Measurements from ENCODE around the gene LRP5.

Gene LRP5

GRCh38 chr11:68300076-68300830 lies 12.1 kb upstream of the LRP5 start:
- H3K4me2 ChIP-seq (ENCODE audit: low read length) = no peak overlapping the region

GRCh38 chr11:68302256-68302655 lies 10.1 kb upstream of the LRP5 start:
- Histone ChIP-seq H3K4me3 (ENCODE audit: low read length) (no peak overlapping the region), H3K9me3 (replicated peaks; ENCODE audit: low read length) (no peaks in the 10 kb centered on the region), H3K4me2 (ENCODE audit: low read length) (no peak overlapping the region), H3K36me3 (ENCODE audit: insufficient read depth, low read length) (no peaks in the 10 kb centered on the region), H3K4me1 (ENCODE audit: control insufficient read depth, insufficient read depth, low read length) (peaks cover 4% of the 10 kb centered on the region), H3K27me3 (ENCODE audit: control insufficient read depth, insufficient read depth, low read length) (no peaks in the 10 kb centered on the region), H3K9ac (ENCODE audit: low read depth, low read length) (no peak overlapping the region)

More at GRCh38 chr11:68300076-68300830, 12.1 kb upstream of the LRP5 start:
- Histone ChIP-seq H3K9me3 (replicated peaks; ENCODE audit: low read length) (no peaks in the 10 kb centered on the region), H3K27me3 (ENCODE audit: control insufficient read depth, insufficient read depth, low read length) (no peaks in the 10 kb centered on the region), H3K36me3 (ENCODE audit: insufficient read depth, low read length) (no peaks in the 10 kb centered on the region), H3K4me3 (ENCODE audit: low read length) (no peak overlapping the region), H3K4me1 (ENCODE audit: control insufficient read depth, insufficient read depth, low read length) (peaks cover 4% of the 10 kb centered on the region), H3K9ac (ENCODE audit: low read depth, low read length) (no peak overlapping the region)

- Histone ChIP-seq H3K4me2 (ENCODE audit: low read length) (no peak overlapping the region), H3K9me3 (replicated peaks; ENCODE audit: low read length) (no peaks in the 10 kb centered on the region), H3K36me3 (ENCODE audit: insufficient read depth, low read length) (no peaks in the 10 kb centered on the region), H3K27me3 (ENCODE audit: control insufficient read depth, insufficient read depth, low read length) (no peaks in the 10 kb centered on the region), H3K4me1 (ENCODE audit: control insufficient read depth, insufficient read depth, low read length) (no peaks in the 10 kb centered on the region), H3K4me3 (ENCODE audit: low read length) (no peak overlapping the region), H3K9ac (ENCODE audit: low read depth, low read length) (no peak overlapping the region)
Observed at GRCh38 chr11:68302670-68303069, 9.7 kb upstream of the LRP5 start.

GRCh38 chr11:68303083-68303482 lies 9.3 kb upstream of the LRP5 start:
- Histone ChIP-seq H3K36me3 (ENCODE audit: insufficient read depth, low read length) (no peaks in the 10 kb centered on the region), H3K4me3 (ENCODE audit: low read length) (no peak overlapping the region), H3K4me2 (ENCODE audit: low read length) (no peak overlapping the region), H3K9ac (ENCODE audit: low read depth, low read length) (no peak overlapping the region), H3K27me3 (ENCODE audit: control insufficient read depth, insufficient read depth, low read length) (no peaks in the 10 kb centered on the region), H3K4me1 (ENCODE audit: control insufficient read depth, insufficient read depth, low read length) (no peaks in the 10 kb centered on the region), H3K9me3 (replicated peaks; ENCODE audit: low read length) (no peaks in the 10 kb centered on the region)

GRCh38 chr11:68303982-68304780 lies 8.2 kb upstream of the LRP5 start:
- Histone ChIP-seq H3K27me3 (ENCODE audit: control insufficient read depth, insufficient read depth, low read length) (no peaks in the 10 kb centered on the region), H3K9me3 (replicated peaks; ENCODE audit: low read length) (no peaks in the 10 kb centered on the region), H3K9ac (ENCODE audit: low read depth, low read length) (no peak overlapping the region), H3K4me3 (ENCODE audit: low read length) (no peak overlapping the region), H3K36me3 (ENCODE audit: insufficient read depth, low read length) (no peaks in the 10 kb centered on the region), H3K4me2 (ENCODE audit: low read length) (no peak overlapping the region), H3K4me1 (ENCODE audit: control insufficient read depth, insufficient read depth, low read length) (no peaks in the 10 kb centered on the region)

GRCh38 chr11:68306636-68307035 lies 5.8 kb upstream of the LRP5 start:
- Histone ChIP-seq H3K4me2 (ENCODE audit: low read length) (no peak overlapping the region), H3K9me3 (replicated peaks; ENCODE audit: low read length) (no peaks in the 10 kb centered on the region), H3K4me3 (ENCODE audit: low read length) (no peak overlapping the region), H3K9ac (ENCODE audit: low read depth, low read length) (no peak overlapping the region), H3K4me1 (ENCODE audit: control insufficient read depth, insufficient read depth, low read length) (no peaks in the 10 kb centered on the region), H3K27me3 (ENCODE audit: control insufficient read depth, insufficient read depth, low read length) (no peaks in the 10 kb centered on the region), H3K36me3 (ENCODE audit: insufficient read depth, low read length) (no peaks in the 10 kb centered on the region)

GRCh38 chr11:68308068-68308467 lies 4.3 kb upstream of the LRP5 start:
- Histone ChIP-seq H3K9ac (ENCODE audit: low read depth, low read length) (no peak overlapping the region), H3K9me3 (replicated peaks; ENCODE audit: low read length) (no peaks in the 10 kb centered on the region), H3K4me2 (ENCODE audit: low read length) (no peak overlapping the region), H3K4me3 (ENCODE audit: low read length) (no peak overlapping the region), H3K36me3 (ENCODE audit: insufficient read depth, low read length) (no peaks in the 10 kb centered on the region), H3K27me3 (ENCODE audit: control insufficient read depth, insufficient read depth, low read length) (no peaks in the 10 kb centered on the region), H3K4me1 (ENCODE audit: control insufficient read depth, insufficient read depth, low read length) (no peaks in the 10 kb centered on the region)

- Histone ChIP-seq H3K4me2 (ENCODE audit: low read length) (no peak overlapping the region), H3K9ac (ENCODE audit: low read depth, low read length) (no peak overlapping the region), H3K36me3 (ENCODE audit: insufficient read depth, low read length) (no peaks in the 10 kb centered on the region), H3K27me3 (ENCODE audit: control insufficient read depth, insufficient read depth, low read length) (no peaks in the 10 kb centered on the region), H3K9me3 (replicated peaks; ENCODE audit: low read length) (no peaks in the 10 kb centered on the region), H3K4me3 (ENCODE audit: low read length) (no peak overlapping the region), H3K4me1 (ENCODE audit: control insufficient read depth, insufficient read depth, low read length) (peaks cover 15% of the 10 kb centered on the region)
Observed at GRCh38 chr11:68309621-68310185, 2.7 kb upstream of the LRP5 start.

GRCh38 chr11:68311160-68312116 lies 953 bp upstream of the LRP5 start:
- Histone ChIP-seq H3K27me3 (ENCODE audit: control insufficient read depth, insufficient read depth, low read length) (no peaks in the 10 kb centered on the region), H3K4me2 (ENCODE audit: low read length) (peak overlapping the region; percentile 69), H3K4me1 (ENCODE audit: control insufficient read depth, insufficient read depth, low read length) (peaks cover 25% of the 10 kb centered on the region), H3K36me3 (ENCODE audit: insufficient read depth, low read length) (no peaks in the 10 kb centered on the region), H3K9ac (ENCODE audit: low read depth, low read length) (no peak overlapping the region), H3K9me3 (replicated peaks; ENCODE audit: low read length) (no peaks in the 10 kb centered on the region), H3K4me3 (ENCODE audit: low read length) (peak overlapping the region; percentile 80)

GRCh38 chr11:68312780-68313573 lies 586 bp downstream of the LRP5 start:
- Histone ChIP-seq H3K36me3 (ENCODE audit: insufficient read depth, low read length) (no peaks in the 10 kb centered on the region), H3K9ac (ENCODE audit: low read depth, low read length) (peak overlapping the region; percentile 74), H3K4me2 (ENCODE audit: low read length) (peak overlapping the region; percentile 97), H3K9me3 (replicated peaks; ENCODE audit: low read length) (no peaks in the 10 kb centered on the region), H3K4me3 (ENCODE audit: low read length) (peak overlapping the region; percentile 80), H3K27me3 (ENCODE audit: control insufficient read depth, insufficient read depth, low read length) (no peaks in the 10 kb centered on the region), H3K4me1 (ENCODE audit: control insufficient read depth, insufficient read depth, low read length) (peaks cover 36% of the 10 kb centered on the region)
